Endothelial cell of hepatic sinusoid (primary cell): ENCODE data around the gene EGFLAM.

ENCODE experiments used
- in situ Hi-C: cut with HindIII; loops from 2 replicates; pipeline ENCODE4 v1.10.0; 2017; ENCODE audit warnings: low sequenced_read_pairs

Gene EGFLAM

DNA sequence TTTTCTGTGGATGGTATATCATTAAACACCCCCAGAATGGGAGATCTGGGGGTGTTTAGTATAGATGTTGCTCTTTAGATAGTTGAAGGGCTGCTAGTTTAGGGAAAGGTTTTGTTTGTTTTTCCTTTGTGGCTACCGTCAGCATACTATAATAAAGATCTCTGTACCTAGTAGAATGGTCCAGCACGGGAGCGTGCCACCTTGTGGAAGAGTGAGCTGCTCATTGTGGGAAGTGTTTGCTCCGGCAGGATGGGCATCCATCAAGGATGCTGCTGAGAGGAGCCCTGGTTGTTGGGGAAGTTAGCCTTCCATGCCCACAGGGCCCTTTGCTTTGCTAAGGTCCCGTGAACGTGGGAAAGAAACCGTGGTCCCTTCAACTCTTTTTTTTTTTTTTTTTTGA, 185.0 kb downstream of the EGFLAM start:
- in situ Hi-C loops = loop anchor here (5.0 to 25.0 kb wide), 2 partner anchors 99 to 219 kb away; no protein-coding TSS in a partner anchor

DNA sequence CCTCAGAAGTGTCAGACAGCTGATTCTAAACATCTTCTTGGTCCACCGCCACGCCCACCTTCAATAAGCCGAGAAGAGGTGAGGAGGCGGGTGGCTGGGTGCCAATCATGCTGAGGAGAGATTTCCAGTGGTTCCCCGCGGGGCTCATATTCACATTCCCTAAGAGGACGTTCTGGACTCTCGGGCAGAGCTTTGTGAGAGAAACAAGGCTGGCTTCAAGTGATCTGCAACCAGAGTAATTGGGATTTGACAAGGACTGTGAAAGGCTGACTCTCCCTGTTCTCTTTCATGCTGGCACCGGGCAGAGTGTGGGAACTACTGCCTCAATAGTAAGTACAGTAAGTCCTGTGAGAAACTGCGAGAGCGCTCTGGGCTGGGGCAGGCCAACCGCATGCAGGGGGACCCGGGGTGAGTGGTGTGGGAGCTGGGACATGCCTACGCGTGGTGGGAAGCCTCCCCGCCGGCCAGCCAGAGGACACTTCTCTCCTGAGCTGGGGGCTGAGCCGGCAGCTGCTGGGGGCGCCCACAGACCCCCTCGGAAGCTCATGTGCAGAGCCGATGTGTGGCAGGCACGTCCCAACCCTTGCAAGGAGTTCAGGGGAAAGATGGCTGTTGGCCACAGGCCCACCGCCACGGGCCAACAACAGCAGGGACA, 187.1 kb downstream of the EGFLAM start:
- in situ Hi-C loops = loop anchor here (25.0 kb wide), 1 partner anchor 217 kb away; no protein-coding TSS in a partner anchor

DNA sequence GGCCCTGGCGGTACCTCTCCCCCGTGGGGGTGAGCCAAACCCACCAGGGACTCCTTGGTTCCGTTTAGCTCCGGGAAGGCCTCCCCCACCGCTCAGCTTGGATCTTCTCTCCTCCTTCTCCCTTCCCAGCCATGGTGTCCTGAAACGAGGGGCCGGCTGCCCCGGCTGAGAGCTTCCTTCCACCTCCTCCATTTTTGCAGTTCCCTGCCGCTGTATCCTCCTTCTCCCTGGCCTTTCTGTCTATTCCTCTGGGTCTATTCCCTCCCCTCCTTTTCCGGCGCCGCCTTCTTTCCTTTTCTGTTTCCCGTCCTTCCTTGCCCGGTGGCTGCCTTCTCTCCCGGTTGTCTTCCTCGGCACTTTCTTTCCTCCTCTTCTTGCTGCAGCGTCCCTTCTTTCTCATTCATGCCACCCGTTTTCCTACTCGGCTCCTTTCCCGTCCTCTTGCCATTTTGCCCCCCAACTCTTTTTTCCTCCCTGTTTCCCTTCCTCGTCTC, 187.7 kb downstream of the EGFLAM start:
- in situ Hi-C loops = loop anchor here (25.0 kb wide), 1 partner anchor 216 kb away; no protein-coding TSS in a partner anchor

DNA sequence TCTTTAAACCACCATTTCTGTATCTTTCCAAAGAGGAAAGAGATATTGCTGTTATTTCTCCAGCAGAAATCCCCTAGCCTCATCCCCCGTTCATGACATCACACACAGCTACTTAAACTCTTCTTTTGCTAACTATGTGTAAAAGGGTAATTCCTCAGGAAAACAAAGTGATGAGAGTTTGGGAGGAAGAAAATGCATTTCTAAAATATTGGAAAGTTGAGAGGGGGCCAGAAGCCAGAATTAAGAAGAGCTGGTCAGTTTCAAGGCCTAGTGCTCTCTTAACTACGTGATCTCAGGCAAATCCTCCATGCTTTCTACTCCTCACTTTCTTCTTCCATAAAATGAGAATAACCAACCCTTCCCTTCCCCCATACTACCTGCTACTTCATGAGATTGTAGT, 188.7 kb downstream of the EGFLAM start:
- in situ Hi-C loops = loop anchor here (25.0 kb wide), 1 partner anchor 215 kb away; no protein-coding TSS in a partner anchor

DNA sequence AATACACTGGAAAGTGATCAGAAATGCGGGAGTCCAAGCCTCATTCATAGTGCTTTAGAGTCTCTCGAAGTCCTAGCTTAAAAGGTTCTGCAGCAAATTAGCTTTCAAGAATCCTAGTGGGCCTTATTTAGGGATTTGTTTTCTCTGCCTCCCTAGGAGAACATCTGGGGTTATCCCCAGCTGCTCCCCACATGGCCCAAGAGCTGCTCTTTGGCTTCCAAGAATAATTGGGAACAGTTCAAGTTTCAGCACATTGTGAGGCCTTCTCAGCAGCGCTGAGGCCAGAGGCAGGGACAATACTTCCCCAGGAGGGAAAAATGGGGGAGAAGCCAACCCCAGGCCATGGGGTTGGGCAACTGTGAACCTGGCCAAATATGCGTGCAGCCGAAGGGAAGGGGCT, 189.4 kb downstream of the EGFLAM start:
- in situ Hi-C loops = loop anchor here (25.0 kb wide), 1 partner anchor 215 kb away; no protein-coding TSS in a partner anchor

DNA sequence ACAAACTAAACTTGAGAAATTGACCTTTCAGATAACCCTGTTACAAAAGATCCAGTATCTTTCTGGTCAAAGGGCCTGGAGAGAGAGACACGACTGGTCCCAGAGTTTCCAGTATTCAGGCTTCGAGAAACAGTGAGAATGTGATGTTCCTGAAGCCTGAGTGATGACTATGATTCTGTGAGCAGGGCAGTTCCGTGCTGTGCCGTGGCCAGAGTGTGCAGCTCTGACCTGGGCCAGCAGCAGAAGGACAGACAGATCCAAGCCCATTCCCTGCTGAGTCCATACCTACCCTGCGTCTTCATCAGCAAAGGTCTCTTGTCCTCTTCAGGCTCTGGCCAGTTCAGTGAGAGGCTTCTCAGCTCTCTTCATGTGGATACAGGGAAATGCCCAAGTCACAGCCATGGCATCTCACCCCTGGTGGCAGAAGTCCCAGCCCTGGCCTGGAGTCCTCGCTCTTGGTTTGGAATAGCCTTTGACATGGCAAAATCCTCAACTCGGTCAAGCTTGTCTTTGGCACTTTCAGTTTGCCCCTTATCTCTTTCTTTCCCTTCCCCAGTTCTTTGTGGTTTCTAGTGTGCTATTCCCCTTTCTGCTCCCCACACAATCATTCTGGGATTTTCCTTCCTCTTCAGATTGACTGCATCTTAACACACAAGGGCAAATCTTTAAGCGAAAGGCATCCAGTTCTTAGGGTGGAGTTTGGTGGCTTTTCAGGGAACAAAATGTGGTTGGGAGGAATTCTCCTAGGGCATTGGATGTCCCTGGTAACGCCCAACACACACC, 190.4 kb downstream of the EGFLAM start:
- in situ Hi-C loops = loop anchor here (25.0 kb wide), 1 partner anchor 214 kb away; no protein-coding TSS in a partner anchor

DNA sequence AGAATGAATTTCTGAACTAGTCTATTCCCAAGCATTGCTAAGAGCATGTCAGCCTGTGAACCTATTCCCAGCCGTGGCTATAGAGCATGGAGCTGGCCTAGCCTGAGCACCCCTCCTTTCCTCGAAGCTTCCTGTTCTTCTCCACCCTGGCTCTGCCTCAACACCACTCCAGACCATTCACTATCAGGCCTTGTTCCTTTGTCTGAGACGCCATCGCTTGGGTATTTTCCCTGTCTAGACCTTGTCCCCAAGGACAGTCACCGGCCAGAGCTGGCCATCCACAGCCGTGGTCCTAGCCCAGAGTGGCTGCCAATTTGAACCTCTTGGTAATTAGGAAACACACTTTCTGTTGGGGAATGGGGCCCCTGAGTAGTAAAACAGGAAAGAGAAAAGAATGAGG, 192.3 kb downstream of the EGFLAM start:
- in situ Hi-C loops = loop anchor here (5.0 kb wide), 1 partner anchor 53 kb away; no protein-coding TSS in a partner anchor

DNA sequence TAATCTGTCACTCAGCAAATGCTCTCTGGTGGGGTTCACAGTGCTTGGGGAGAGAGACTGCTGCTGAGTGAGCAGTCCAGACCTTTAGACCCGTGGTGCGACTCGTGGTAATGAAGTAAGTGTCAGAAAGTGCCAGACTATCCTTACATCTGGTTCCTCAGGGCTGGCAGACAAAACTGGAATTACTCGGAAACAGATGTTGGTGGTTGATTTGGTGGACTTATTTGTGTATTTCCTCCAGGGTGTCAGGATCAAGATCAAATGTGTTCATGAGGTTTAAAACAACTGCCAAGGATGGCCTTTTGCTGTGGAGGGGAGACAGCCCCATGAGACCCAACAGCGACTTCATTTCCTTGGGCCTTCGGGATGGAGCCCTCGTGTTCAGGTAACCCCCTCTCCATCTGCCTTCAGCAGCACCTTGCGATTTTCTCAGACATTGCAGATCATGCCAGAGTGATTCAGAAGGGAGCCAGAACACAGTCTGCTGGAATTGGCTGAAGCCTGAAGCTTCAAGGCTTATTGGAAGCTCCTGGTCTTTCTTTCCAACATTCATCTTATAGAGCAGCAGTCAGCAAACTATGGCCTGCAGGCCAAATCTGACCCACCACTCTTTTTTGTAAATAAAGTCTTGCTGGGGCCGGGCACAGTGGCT, 192.8 kb downstream of the EGFLAM start:
- in situ Hi-C loops = loop anchor here (5.0 kb wide), 1 partner anchor 54 kb away; no protein-coding TSS in a partner anchor

DNA sequence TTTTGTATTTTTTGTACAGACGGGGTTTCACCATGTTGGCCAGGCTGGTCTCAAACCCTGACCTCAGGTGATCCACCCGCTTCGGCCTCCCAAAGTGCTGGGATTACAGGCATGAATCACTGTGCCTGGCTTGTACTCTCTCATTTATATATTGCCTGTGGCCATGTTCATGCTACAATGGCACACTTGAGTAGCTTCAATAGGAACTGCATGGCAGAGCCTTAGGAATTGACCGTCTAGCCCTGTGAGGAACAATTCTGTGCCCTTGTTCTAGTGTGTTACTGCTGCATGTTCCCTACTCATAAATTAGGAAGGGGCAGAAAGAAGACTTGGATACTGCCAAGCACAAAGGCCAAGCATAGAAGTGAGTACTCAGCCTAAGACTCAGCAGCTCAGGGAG, 193.8 kb downstream of the EGFLAM start:
- in situ Hi-C loops = loop anchor here (5.0 kb wide), 1 partner anchor 55 kb away; no protein-coding TSS in a partner anchor

DNA sequence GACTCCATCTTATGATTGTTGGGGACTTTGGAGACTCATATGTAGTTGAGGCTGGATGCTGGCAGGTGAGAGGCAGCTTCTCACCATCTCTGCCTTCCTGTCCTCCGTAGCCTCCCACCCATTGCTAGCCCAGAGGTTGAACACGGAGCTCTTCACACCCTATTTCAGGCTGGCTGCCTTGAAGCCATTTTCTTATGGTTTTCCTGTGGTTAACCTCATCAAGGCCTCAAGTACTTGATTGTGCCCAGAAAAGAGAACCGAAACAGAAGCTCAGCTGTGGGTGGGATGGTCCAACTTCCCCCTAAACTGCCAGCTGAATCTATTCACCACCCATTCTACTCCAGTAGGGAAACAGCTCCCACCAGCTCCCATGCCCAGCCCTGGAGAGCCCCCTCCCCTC, 195.1 kb downstream of the EGFLAM start:
- in situ Hi-C loops = loop anchor here (5.0 kb wide), 1 partner anchor 56 kb away; no protein-coding TSS in a partner anchor

DNA sequence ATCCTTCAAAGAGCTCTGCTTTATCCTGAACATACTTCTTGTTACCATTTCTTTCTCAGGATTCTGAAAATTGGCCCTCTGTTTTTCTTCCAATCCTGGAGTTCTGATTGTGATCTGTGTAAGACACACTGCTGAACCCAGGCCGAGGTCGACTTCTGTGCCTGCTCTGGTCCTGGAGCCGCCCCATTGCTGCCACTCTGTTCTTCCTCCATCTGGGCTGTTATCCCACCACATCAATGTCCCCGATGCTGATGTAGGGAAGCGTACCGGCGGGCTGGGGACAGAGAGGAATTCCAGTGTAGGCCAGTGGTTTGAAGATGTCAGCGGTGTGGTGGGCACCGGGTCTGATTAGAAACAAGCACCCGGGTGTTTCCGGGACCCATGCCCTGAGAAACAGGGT, 195.6 kb downstream of the EGFLAM start:
- in situ Hi-C loops = loop anchor here (5.0 kb wide), 1 partner anchor 57 kb away; no protein-coding TSS in a partner anchor

DNA sequence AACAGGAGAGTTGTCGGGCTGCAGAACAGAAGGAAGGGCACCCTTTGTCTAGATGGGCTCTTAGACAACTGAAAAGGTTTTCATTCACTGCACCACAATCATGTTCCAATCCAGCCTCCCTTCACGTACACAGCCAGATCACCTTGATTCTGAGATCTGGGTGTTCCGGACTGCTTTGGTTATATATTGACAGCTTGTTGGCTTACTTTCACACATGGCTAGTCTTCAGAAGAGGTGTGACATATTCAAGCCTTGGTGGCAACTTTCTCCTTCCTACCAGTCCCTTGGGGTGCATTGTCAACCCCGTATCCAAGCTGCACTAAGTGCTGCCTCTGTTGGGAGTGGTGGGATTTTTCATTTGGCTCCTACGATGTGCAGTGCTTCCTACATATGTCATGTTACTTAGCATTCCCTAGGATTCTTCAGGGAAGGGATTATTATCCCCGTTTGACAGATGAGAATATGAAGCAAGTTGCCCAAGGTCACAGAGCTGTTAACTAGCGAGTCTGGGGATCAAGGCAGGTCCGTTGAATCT, 197.5 kb downstream of the EGFLAM start:
- in situ Hi-C loops = no loop called here

DNA sequence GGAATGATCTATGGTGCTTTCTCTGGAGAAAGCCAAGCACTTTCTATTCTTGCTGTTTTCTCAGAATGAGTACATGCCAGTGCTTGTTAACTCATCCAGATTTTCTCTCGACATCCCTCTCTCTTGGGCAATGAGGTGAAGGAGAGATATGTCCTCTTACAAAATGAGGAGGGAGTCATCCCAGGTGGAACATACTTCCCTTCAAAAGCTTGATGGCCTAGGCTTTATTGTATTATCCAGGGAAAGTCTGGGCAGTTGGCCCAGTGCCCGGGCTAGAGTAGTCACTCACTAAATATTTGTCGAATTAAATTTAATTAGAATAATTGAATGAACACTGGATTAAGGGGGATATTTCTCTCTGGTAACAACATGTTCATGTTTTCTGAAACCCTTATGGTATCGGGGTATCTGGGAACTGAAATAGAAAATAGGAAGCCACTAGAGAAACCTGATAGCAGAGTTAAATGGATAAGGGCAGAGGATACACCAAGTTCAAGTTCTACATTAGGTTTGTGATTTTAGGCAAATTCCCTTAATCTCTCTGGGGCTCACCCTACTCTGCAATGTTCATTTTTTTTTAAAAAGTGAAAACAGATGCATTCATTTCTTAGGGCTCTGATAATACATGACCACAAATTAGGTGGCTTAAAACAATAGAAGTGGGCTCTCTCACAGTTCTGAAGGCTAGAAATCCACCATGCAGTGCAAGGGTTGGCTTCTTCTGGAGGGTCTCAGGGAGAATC, 198.5 kb downstream of the EGFLAM start:
- in situ Hi-C loops = no loop called here

DNA sequence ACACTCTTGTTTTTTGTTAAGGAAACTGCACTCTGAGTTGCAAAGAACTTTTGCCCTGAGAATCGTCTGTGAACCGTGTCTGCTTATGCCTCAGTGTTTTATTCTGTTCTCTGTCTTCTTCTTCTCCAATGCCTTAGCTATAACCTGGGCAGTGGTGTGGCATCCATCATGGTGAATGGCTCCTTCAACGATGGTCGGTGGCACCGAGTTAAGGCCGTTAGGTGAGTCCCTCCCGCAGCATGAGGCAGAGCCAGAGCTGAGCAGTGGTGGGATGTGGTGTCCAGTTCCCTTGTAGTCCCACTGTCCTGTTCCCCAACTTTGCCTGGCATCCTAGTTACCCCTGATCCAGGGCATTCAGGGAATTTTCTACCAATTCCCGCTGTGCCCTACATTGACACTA, 199.8 kb downstream of the EGFLAM start:
- in situ Hi-C loops = no loop called here

DNA sequence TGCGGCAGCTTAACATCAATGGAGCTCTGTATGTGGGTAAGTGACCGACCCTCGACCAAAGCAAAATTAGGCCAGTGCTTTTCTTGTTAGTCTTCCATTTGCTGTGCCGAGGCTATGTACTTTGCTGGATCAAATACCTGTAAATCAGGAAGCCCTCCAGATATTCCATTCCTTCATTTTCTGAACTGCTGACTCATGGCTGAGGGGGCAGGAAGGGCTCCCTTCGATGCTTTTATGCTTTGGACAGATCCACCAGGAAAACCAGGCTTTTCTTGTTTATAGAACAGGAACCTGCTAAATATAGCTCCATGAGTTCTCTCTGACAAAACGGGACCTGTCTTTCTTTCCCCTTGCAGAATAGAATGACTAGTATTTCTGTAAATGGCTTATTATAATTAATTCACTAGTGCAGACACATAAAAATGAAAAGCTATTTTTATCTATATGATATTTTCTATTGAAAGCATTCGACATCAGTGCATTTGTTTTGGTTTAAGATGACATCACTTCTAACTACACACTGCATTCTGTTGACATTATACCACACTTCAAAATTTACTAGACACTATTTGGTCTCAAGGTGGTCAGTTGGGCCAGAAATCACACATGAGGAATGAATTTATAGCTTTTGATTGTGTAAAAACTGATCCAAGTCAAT, 204.7 kb downstream of the EGFLAM start:
- in situ Hi-C loops = no loop called here

DNA sequence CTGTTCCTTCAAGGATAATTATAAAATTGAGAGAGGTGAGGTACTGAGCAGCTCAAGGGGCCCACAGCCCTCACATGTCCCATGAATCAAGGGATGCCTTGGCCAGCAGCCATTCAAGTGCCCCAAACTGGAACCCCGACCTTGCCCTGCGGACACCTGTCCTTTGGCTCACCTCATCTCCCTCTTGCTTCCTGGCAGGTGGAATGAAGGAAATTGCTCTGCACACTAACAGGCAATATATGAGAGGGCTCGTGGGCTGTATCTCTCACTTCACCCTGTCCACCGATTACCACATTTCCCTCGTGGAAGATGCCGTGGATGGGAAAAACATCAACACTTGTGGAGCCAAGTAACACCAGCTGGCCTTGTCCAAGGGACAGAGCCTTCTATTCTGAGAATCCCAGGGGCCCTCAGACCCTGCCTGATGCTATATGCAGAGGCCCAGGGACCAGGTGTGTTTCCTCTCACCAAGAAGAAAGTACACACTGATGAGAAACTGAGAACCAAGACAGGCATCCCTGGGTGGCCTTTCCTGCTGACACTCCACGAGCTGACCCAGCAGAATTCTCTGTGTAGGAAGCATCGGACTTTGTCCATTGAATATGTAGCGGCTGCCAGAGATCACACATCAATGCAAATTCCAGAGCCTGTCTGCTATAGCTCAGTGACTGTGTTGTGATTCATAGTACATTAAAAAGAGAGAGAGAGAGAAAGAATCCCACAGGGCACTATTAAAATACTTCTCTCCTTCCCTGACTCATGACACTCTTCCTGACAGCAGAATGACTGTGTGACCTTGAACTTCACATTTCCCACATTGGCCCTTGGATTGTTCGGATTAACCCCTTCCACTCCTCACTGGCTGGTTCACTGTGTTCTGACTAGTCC, 205.5 kb downstream of the EGFLAM start:
- in situ Hi-C loops = no loop called here

DNA sequence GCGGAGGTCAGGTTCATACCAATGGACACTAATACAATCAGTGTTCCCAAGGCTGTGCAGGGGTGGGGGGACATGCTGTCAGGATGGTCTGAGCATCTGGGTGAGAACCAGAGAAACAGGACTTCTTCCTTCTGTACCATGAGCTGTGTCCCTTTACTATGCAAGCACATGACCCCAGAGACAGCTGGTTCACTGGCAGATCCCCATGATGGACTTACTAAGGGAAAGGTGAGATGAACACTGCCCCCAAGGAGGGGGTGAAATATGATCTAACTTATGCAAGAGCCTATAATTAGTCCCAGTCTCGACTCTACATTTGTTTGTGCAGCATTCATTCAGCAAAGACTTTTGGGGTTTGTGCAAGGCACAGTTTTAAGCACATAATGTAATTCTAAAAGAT, 206.7 kb downstream of the EGFLAM start:
- in situ Hi-C loops = no loop called here

DNA sequence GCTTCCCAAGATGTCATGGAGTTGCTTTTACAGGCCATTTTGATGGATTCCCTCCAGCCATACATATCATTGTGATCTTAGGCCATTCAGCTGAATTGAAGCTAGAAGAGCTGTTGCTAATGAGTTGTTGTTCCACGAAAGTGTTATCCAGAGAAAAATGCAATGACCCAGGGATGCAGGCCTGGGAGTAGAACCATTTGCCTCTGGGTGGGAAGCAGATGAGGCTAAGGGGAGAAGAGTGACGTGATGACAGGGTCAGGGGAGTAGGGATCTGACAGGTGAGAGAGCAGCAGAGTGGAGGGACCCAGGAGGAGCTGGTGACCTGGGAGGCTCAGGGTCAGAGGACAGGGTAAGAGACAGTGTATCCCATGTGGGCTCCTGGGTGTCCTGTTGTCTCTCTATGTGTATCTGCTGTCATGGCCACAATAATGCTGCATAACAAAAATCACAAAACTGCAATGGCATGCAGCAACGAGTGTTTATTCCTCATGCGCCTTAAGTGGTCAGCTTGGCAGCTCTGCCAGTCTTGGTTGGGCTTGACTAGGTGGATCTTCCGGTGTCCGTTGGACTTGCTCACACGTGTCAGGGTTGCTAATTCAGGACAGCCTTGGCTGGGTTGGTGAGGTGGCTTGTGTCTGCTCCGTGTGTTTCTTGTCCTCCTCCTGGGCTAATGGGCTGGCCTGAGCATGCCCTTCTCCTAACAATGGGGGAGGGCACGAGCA, 207.5 kb downstream of the EGFLAM start:
- in situ Hi-C loops = no loop called here
